OCI-LY1 (cell line): Measurements from ENCODE around the gene ATXN1.

Source experiments
- H2AFZ ChIP-seq: fragments of 200-600 bp; sonication (generic), shearing (Covaris generic); 2 replicates; pipeline ENCODE4 v1.6.0; 2014; ENCODE audit warnings: antibody characterized with exemption, mild to moderate bottlenecking, low read length
- H3F3A ChIP-seq: fragments of 200-600 bp; sonication (generic), shearing (Covaris generic); 2 replicates; pipeline ENCODE4 v1.6.0; 2014; ENCODE audit warnings: mild to moderate bottlenecking, antibody characterized with exemption, low read length, moderate library complexity; ENCODE audit not compliant: insufficient read depth
- H3K27ac ChIP-seq: fragments of 200-600 bp; sonication (generic); 2 replicates; pipeline ENCODE4 v1.5.1; 2014; ENCODE audit warnings: low read length, mixed run types, mild to moderate bottlenecking, low read depth; ENCODE audit not compliant: poor library complexity, severe bottlenecking
- H3K27me3 ChIP-seq: fragments of 200-600 bp; sonication (generic); 2 replicates; pipeline ENCODE4 v1.6.0; 2014; ENCODE audit warnings: antibody characterized with exemption, mild to moderate bottlenecking, low read length, moderate library complexity; ENCODE audit not compliant: insufficient read depth
- H3K36me3 ChIP-seq: fragments of 200-600 bp; sonication (generic); 2 replicates; pipeline ENCODE4 v1.6.1; 2014; ENCODE audit warnings: mild to moderate bottlenecking, antibody characterized with exemption, low read length, moderate library complexity, mixed read lengths; ENCODE audit not compliant: insufficient read depth
- H3K4me1 ChIP-seq: fragments of 200-600 bp; sonication (generic); 2 replicates; pipeline ENCODE4 v1.5.1; 2014; ENCODE audit warnings: mild to moderate bottlenecking, low read length, moderate library complexity; ENCODE audit not compliant: insufficient read depth, severe bottlenecking
- H3K4me2 ChIP-seq: fragments of 200-600 bp; sonication (generic), shearing (Covaris generic); 2 replicates; pipeline ENCODE4 v1.6.1; 2014; ENCODE audit warnings: low read length
- H3K4me3 ChIP-seq: fragments of 200-600 bp; sonication (generic); 2 replicates; pipeline ENCODE4 v1.5.1; 2014; ENCODE audit warnings: low read length, low read depth, mild to moderate bottlenecking, mixed read lengths; ENCODE audit not compliant: poor library complexity, severe bottlenecking
- H3K79me2 ChIP-seq: fragments of 200-600 bp; shearing (Covaris generic); 2 replicates; pipeline ENCODE4 v1.6.1; 2016; ENCODE audit warnings: mixed run types, low read length, mixed read lengths; ENCODE audit not compliant: insufficient read depth
- H3K9ac ChIP-seq: fragments of 200-600 bp; sonication (generic), shearing (Covaris generic); 2 replicates; pipeline ENCODE4 v1.6.1; 2014; ENCODE audit warnings: mild to moderate bottlenecking, low read length, mixed read lengths
- H3K9me2 ChIP-seq: fragments of 200-600 bp; sonication (generic), shearing (Covaris generic); 2 replicates; pipeline ENCODE4 v1.6.1; 2014; ENCODE audit warnings: low read depth, mild to moderate bottlenecking, low read length, mixed read lengths
- H3K9me3 ChIP-seq: fragments of 200-600 bp; shearing (Covaris generic); 2 replicates; pipeline ENCODE4 v1.6.1; 2014; ENCODE audit warnings: low read length, mixed read lengths
- H4K20me1 ChIP-seq: fragments of 200-600 bp; sonication (generic), shearing (Covaris generic); 2 replicates; pipeline ENCODE4 v1.6.0; 2016; ENCODE audit warnings: mild to moderate bottlenecking, low read length; ENCODE audit not compliant: insufficient read depth
- CTCF ChIP-seq: fragments of 200-600 bp; sonication (generic), shearing (Covaris generic); IDR thresholded peaks from 2 replicates; pipeline ENCODE4 v1.5.1; 2017; ENCODE audit warnings: mild to moderate bottlenecking, antibody characterized with exemption, low read length, moderate library complexity, mixed read lengths
- EZH2 ChIP-seq: fragments of 200-600 bp; sonication (generic), shearing (Covaris generic); IDR thresholded peaks from 2 replicates; pipeline ENCODE4 v1.8.0; 2017; ENCODE audit warnings: borderline replicate concordance, mixed run types, mild to moderate bottlenecking, antibody characterized with exemption, low read length, moderate library complexity, mixed read lengths

Gene ATXN1

GRCh38 chr6:16354692-16355091 lies 406.6 kb downstream of the ATXN1 start:
- H3K4me2 ChIP-seq: no peak overlapping the region
- H3K4me1 ChIP-seq: no peaks in the 10 kb centered on the region
- H3K9me2 ChIP-seq: no peaks in the 10 kb centered on the region
- H2AFZ ChIP-seq: no peak overlapping the region
- no peaks in the 10 kb centered on the region for H3K79me2 ChIP-seq
- H3K4me3 ChIP-seq: no peak overlapping the region
- TF ChIP-seq CTCF: no peak
- no peak for TF ChIP-seq EZH2
- H3K27me3 ChIP-seq: no peaks in the 10 kb centered on the region
- no peak overlapping the region for H3K9ac ChIP-seq
- no peaks in the 10 kb centered on the region for H4K20me1 ChIP-seq
- no peaks in the 10 kb centered on the region for H3F3A ChIP-seq
- H3K9me3 ChIP-seq: no peaks in the 10 kb centered on the region
- no peak overlapping the region for H3K27ac ChIP-seq
- no peaks in the 10 kb centered on the region for H3K36me3 ChIP-seq

- H3K9ac ChIP-seq: no peak overlapping the region
- H3K9me2 ChIP-seq: no peaks in the 10 kb centered on the region
- no peaks in the 10 kb centered on the region for H3K9me3 ChIP-seq
- H2AFZ ChIP-seq: no peak overlapping the region
- no peaks in the 10 kb centered on the region for H3F3A ChIP-seq
- H3K36me3 ChIP-seq: no peaks in the 10 kb centered on the region
- H3K79me2 ChIP-seq: no peaks in the 10 kb centered on the region
- H4K20me1 ChIP-seq: no peaks in the 10 kb centered on the region
- no peaks in the 10 kb centered on the region for H3K27me3 ChIP-seq
- no peak overlapping the region for H3K4me2 ChIP-seq
- TF ChIP-seq CTCF (no peak), EZH2 (no peak)
- no peak overlapping the region for H3K4me3 ChIP-seq
- H3K4me1 ChIP-seq: no peaks in the 10 kb centered on the region
- H3K27ac ChIP-seq: no peak overlapping the region
Observed at GRCh38 chr6:16352821-16353438, 408.3 kb downstream of the ATXN1 start.

DNA sequence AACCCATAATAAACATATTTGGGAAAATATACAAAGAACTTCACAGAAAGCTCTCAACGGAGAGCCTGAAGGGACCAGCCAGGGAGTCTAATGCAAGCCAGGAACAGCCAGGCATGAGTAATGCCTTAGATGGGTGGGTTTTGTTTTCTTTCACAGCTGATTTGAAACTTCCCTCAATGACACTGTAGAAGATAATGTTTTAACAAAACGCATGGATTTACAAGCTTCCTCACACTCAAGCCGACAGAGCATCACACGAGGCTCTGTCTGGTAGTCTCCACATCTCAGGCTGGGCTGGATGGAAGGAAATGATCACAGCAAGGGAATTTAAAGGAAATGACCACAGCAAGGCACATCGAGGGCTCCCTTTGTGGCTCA lies 409.0 kb downstream of the ATXN1 start:
- TF ChIP-seq EZH2 (no peak), CTCF (no peak)
- H3F3A ChIP-seq: no peaks in the 10 kb centered on the region
- H3K9me2 ChIP-seq: no peaks in the 10 kb centered on the region
- no peaks in the 10 kb centered on the region for H3K36me3 ChIP-seq
- no peaks in the 10 kb centered on the region for H3K4me1 ChIP-seq
- no peak overlapping the region for H3K4me3 ChIP-seq
- no peak overlapping the region for H3K9ac ChIP-seq
- no peaks in the 10 kb centered on the region for H3K27me3 ChIP-seq
- no peak overlapping the region for H3K27ac ChIP-seq
- no peaks in the 10 kb centered on the region for H4K20me1 ChIP-seq
- H3K9me3 ChIP-seq: no peaks in the 10 kb centered on the region
- H3K79me2 ChIP-seq: no peaks in the 10 kb centered on the region
- no peak overlapping the region for H2AFZ ChIP-seq
- no peak overlapping the region for H3K4me2 ChIP-seq
